Measurements from ENCODE around the gene CLEC4M.

GRCh38 chr19:7738023-7738422, 25.0 kb upstream of the CLEC4M start:
- TF ChIP-seq, protein P1, sequence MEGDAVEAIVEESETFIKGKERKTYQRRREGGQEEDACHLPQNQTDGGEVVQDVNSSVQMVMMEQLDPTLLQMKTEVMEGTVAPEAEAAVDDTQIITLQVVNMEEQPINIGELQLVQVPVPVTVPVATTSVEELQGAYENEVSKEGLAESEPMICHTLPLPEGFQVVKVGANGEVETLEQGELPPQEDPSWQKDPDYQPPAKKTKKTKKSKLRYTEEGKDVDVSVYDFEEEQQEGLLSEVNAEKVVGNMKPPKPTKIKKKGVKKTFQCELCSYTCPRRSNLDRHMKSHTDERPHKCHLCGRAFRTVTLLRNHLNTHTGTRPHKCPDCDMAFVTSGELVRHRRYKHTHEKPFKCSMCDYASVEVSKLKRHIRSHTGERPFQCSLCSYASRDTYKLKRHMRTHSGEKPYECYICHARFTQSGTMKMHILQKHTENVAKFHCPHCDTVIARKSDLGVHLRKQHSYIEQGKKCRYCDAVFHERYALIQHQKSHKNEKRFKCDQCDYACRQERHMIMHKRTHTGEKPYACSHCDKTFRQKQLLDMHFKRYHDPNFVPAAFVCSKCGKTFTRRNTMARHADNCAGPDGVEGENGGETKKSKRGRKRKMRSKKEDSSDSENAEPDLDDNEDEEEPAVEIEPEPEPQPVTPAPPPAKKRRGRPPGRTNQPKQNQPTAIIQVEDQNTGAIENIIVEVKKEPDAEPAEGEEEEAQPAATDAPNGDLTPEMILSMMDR (tag by site-specific recombination; IDR thresholded peaks at IDR 0.05) = no peak
- no peak for TF ChIP-seq ZNF777 (tag by site-specific recombination; IDR thresholded peaks at IDR 0.05; ENCODE audit: borderline replicate concordance)
- TF ChIP-seq ZNF639 (tag by site-specific recombination; IDR thresholded peaks at IDR 0.05) = no peak
- TF ChIP-seq ZNF449 (tag by site-specific recombination; IDR thresholded peaks at IDR 0.05) = no peak
- no peak for TF ChIP-seq ZNF785 (tag by site-specific recombination; IDR thresholded peaks at IDR 0.05)
- no peak for TF ChIP-seq ZSCAN23 (tag by site-specific recombination; IDR thresholded peaks at IDR 0.05)
- TF ChIP-seq KLF1 (tag by site-specific recombination; IDR thresholded peaks at IDR 0.05) = no peak
- TF ChIP-seq ZNF521 (tag by site-specific recombination; IDR thresholded peaks at IDR 0.05) = no peak
- TF ChIP-seq YY1 (tag by site-specific recombination; IDR thresholded peaks at IDR 0.05) = no peak
- TF ChIP-seq, protein P2, sequence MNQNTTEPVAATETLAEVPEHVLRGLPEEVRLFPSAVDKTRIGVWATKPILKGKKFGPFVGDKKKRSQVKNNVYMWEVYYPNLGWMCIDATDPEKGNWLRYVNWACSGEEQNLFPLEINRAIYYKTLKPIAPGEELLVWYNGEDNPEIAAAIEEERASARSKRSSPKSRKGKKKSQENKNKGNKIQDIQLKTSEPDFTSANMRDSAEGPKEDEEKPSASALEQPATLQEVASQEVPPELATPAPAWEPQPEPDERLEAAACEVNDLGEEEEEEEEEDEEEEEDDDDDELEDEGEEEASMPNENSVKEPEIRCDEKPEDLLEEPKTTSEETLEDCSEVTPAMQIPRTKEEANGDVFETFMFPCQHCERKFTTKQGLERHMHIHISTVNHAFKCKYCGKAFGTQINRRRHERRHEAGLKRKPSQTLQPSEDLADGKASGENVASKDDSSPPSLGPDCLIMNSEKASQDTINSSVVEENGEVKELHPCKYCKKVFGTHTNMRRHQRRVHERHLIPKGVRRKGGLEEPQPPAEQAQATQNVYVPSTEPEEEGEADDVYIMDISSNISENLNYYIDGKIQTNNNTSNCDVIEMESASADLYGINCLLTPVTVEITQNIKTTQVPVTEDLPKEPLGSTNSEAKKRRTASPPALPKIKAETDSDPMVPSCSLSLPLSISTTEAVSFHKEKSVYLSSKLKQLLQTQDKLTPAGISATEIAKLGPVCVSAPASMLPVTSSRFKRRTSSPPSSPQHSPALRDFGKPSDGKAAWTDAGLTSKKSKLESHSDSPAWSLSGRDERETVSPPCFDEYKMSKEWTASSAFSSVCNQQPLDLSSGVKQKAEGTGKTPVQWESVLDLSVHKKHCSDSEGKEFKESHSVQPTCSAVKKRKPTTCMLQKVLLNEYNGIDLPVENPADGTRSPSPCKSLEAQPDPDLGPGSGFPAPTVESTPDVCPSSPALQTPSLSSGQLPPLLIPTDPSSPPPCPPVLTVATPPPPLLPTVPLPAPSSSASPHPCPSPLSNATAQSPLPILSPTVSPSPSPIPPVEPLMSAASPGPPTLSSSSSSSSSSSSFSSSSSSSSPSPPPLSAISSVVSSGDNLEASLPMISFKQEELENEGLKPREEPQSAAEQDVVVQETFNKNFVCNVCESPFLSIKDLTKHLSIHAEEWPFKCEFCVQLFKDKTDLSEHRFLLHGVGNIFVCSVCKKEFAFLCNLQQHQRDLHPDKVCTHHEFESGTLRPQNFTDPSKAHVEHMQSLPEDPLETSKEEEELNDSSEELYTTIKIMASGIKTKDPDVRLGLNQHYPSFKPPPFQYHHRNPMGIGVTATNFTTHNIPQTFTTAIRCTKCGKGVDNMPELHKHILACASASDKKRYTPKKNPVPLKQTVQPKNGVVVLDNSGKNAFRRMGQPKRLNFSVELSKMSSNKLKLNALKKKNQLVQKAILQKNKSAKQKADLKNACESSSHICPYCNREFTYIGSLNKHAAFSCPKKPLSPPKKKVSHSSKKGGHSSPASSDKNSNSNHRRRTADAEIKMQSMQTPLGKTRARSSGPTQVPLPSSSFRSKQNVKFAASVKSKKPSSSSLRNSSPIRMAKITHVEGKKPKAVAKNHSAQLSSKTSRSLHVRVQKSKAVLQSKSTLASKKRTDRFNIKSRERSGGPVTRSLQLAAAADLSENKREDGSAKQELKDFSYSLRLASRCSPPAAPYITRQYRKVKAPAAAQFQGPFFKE (tag by site-specific recombination; IDR thresholded peaks at IDR 0.05; ENCODE audit: borderline replicate concordance) = no peak
- no peak for TF ChIP-seq PRDM1 (tag by site-specific recombination; IDR thresholded peaks at IDR 0.05)
- TF ChIP-seq, protein P3, sequence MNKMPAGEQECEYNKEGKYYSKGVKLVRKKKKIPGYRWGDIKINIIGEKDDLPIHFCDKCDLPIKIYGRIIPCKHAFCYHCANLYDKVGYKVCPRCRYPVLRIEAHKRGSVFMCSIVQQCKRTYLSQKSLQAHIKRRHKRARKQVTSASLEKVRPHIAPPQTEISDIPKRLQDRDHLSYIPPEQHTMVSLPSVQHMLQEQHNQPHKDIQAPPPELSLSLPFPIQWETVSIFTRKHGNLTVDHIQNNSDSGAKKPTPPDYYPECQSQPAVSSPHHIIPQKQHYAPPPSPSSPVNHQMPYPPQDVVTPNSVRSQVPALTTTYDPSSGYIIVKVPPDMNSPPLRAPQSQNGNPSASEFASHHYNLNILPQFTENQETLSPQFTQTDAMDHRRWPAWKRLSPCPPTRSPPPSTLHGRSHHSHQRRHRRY (tag by site-specific recombination; IDR thresholded peaks at IDR 0.05) = no peak
- TF ChIP-seq ZNF133 (tag by site-specific recombination; IDR thresholded peaks at IDR 0.05) = no peak
- TF ChIP-seq ZNF394 (tag by site-specific recombination; IDR thresholded peaks at IDR 0.05; ENCODE audit: borderline replicate concordance) = no peak

Data from HEK293 (cell line).